Ammon's horn (tissue), 1 donor: ENCODE data around the gene ZNF888.
"Not testable (repeated sequence)": the region's sequence is repeated elsewhere in the genome, so short reads cannot be mapped to it uniquely, and the experiment has no call there.

Experiments
- DNase-seq: peaks from one replicate; pipeline ENCODE4 v3.0.0-alpha.2; 2016; ENCODE audit warnings: low spot score

Gene ZNF888

DNA sequence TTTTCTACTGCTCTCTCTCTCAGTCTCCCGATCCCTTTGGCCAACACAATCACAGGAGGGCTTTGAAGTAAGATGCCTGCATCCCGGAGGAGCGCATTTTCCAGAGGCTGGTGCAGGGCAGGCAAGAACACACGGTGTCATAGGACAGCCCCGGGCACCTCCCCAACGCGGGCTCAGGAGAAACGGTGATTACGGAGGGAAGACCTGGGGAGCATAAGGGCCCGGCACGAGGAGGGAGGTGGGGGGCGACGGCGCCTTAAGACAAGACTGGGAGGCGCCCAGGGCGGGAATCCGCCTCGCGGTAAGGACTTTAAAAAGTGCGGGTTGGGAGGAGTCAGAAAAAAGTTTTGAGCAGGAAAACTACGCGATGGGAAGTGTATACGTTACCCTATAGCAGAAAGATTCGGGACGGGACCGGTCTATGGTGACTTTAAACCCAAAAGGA is 18.7 kb upstream of the ZNF888 start:
- no peak for DNase-seq

DNA sequence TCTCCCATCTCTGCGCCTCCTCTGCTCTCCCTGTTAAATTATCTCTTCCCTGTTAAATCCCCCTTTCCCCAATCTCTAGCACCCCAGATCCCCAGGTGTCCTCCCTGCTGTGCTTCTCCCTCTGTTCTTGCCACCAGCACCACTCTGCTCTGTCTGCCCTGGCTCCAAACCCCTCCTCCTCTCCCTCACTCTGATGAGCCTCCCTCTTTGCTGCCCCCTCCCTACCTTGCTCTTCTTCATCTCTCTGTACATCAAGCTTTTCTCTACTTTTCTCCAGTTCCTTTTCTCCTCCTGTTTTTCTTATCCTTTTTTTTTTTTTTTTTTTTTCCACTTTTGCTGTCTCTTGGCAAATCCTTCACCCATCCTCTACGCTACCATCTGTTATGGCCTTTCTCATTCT is 18.3 kb upstream of the ZNF888 start:
- not testable (repeated sequence) for DNase-seq

DNA sequence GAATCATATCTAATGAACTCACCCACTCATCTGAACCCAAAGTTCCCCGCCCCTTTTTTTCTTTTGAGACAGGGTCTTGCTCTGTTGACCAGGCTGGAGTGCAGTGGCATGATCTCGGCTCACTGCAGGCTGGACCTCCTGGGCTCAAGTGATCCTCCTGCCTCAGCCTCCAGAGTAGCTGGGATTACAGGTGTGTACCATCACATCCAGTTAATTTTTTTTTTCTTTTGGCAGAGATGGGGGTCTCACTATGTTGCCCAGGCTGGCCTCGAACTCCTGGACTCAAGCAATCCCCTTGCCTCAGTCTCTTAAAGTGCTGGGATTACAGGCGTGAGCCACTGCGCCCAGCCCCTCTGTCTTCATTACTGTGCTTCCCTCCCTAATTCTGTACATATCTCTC is 17.7 kb upstream of the ZNF888 start:
- DNase-seq = not testable (repeated sequence)

DNA sequence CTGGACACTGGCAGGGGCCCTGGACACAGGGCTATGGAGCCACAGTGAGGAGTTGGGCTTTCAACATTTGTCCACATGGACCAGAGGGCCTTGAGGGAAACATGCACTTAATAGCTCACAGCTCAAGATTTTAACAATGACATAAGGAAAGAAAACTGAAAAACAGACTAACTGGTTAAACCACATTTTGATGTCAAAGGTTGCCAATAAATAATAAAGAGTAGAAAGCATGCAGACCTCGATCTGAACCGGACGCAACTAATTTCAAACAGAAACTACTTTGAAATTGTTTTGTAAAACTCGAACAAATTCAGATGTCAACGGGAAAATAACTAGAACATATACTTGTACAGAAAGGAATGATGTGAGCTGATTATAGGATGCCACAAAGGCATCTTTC is 15.5 kb upstream of the ZNF888 start:
- DNase-seq = no peak

DNA sequence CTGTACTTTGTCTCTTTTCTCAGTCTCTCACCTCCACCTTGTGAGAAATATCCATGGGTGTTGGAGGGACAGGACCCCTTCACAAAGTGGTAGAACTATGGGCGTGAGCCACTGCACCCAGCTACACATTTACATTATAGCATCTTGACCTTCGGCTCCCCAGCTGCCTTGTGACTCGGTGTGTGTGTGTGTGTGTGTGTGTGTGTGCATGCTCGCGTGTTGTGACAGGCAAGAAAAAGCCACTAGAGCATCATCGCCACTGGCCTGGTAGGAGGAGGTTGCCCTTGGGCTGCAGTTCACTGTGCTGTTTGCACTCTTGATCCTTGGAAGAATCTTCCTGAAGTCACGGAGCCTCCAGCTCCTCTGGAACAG is 13.7 kb upstream of the ZNF888 start:
- no peak for DNase-seq

DNA sequence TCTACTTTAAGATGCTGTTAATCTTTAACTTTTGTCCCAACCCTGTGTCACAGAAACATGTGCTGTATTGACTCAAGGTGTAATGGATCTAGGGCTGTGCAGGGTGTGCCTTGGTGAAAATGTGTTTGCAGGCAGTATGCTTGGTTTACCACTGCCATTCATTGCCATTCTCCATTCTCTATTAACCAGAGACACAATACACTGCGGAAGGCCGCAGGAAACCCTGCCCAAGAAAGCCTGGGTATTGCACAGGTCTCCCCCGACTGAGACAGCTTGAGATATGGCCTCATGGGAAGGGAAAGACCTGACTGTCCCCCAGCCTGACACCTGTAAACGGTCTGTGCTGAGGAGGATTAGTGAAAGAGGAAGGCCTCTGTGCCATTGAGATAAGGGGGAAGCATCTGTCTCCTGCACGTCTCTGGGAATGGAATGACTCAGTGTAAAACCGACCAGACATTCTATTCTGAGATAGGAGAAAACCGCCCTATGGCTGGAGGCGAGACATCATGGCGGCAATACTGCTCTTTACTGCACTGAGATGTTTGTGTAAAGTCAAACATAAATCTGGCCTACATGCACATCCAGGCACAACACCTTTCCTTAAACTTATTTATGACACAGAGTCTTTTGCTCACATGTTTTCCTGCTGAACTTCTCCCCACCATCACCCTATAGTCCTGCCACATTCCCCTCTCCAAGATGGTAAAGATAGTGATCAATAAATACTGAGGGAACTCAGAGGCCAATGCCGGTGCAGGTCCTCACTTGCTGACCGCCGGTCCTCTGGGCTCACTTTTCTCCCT is 13.1 kb upstream of the ZNF888 start:
- peak; percentile 31 for DNase-seq

DNA sequence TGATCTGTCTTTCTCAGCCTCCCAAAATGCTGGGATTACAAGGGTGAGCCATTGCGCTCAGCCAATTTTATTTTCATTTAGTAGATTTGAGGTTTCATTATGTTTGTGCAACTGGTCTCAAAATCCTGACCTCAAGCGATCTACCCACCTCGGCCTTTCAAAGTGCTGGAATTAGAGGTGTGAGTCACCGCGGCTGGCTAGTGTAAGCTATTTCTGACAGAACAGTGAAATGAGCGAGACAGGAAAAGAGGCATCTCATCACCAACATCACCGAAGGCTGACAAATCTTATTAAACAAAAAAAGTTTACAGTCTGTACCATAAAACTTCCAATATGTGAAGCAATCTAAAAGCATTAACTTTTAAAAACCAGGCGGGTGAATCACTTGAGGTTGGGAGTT is 12.2 kb upstream of the ZNF888 start:
- no peak for DNase-seq

DNA sequence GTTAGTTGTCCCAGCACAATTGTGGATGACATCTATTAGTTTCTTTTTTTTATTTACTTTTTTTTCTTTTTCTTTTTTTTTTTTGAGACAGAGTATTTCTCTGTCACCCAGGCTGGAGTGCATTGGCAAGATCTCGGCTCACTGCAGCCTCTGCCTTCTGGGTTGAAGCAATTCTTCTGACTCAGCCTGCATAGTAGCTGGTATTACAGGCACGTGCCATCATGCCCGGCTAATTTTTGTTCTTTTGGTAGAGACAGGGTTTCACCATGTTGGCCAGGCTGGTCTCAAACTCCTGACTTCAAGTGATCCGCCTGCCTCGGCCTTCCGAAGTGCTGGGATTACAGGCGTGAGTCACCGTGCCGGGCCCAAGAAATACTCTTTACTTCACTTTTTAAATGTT is 1.4 kb upstream of the ZNF888 start:
- not testable (repeated sequence) for DNase-seq

DNA sequence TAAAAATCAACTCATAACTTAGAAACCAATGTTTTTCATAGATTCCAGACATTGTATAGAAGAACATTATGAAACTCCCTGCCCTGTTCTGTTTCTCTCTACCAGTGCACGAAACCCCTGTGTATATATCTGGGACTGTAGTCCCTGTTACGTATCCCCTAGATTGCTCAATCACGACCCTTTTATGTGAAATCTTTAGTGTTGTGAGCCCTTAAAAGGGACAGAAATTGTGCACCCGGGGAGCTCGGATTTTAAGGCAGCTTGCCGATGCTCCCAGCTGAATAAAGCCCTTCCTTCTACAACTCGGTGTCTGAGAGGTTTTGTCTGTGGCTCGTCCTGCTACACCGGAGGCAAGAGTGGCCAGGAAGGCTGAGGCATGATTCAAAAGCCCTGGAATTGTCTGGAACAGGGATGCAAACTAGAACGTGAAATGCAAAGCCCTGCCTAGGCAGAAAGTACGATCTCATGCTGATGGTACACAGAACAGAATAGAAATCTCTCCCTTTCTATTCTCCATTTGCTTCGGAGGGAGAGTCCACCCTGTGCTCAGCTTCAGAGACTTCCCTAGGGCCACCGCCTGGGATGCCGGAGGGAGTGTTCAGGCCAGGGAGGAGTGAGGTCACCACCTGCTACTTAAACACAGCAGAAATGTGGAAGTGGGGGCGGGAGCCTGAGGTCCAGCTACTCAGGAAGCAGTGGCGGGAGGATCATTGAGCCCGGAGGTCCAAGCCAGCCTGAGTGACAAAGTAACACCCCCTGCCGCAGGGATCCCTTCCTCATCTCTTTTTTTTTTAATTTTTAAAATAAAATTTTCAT is 758 bp upstream of the ZNF888 start:
- peak; percentile 45 for DNase-seq

DNA sequence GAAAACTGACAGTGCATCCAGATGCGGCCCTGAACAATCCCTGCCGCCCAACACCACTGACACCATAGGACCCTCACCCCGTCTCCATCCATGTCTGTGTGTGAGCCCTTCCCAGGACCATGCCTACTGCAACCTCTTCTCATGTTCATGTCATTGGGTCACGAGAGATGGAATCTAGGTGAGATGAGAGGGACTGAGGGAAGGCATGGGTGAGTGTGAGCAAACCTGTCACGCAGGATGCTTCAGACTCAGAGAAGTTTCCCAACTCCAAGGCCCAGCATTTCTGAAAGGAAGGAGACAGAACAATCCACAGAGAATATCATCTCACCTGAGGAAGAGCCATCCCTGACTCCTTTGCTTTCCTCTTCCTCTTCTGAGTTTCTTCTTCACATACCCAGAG is 5.7 kb downstream of the ZNF888 start:
- no peak for DNase-seq

DNA sequence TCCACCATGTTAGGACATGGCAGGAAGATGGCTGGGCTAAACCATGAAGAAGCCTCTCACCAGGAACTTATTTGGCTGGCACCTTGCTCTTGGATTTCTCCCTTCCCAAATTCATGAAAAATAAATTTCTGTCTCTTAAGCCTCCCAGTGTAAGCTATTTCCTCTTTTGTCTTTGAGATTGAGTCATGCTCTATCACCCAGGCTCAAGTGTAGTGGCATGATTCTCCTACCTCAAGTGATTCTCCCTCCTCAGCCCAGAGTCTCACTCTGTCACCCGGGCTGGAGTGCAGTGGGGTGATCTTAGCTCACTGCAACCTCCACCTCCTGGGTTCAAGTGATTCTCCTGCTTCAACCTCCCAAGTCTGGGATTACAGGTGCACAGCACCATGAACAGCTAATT is 12.6 kb downstream of the ZNF888 start:
- no peak for DNase-seq

DNA sequence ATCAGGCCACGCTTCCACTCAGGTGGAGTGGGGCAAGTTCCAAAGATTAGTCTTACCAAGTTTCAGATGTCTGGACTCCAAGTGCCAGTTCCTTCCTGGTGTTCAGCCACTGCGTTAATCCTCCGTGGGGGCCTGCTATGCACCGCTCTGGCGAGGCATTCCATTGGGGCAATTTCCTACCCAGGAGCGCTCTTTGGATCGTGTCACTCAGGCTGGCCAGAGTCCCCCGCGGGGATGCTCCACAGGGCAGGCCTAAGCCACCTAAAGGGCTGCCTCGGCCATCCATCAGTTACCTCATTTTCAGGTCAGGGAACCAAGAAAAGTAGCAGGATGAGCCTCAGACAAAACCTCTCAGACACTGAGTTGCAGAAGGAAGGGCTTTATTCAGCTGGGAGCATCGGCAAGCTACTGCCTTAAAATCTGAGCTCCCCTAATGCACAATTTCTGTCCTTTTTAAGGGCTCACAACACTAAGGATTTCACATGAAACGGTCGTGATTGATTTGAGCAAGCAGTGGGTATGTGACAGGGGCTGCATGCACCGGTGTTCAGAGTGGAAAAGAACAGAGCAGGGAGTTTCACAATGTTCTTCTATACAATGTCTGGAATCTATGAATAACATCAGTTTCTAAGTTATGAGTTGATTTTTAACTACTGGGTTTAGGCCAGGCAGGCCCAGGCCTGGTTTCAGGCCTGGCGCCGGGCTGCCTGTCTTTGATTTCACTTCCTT is 19.0 kb downstream of the ZNF888 start:
- DNase-seq = not testable (repeated sequence)

DNA sequence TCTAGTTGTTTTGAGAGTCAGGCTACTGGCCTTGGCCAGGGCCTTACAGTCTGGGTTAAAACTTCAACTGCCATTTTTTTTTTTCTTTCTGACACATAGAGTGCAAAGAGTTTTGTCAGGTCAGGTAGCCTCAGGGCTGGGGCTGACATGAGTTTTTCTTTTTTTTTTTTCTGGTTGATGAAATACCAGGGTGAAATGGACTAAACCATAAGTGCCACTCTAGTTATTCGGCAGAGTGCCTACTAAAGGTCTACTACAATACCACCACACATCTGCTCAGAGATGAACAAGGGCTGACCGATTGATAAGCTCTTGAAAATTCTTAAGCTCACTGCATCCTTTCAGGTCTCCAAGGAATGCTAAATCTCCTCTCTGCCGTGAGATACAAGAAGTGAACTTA is 21.4 kb downstream of the ZNF888 start:
- no peak for DNase-seq

DNA sequence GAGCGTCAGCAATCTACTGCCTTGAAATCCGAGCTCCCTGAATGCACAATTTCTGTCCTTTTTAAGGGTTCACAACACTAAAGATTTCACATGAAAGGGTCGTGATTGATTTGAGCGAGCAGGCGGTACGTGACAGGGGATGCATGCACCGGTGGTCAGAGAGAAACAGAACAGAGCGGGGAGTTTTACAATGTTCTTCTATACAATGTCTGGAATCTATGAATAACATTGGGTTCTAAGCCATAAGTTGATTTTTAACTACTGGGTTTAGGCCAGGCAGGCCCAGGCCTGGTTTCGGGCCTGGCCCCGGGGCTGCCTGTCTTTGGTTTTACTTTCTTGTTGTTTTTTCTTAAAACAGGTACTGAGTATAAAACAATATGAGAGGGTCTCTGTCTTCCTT is 24.6 kb downstream of the ZNF888 start:
- not testable (repeated sequence) for DNase-seq

DNA sequence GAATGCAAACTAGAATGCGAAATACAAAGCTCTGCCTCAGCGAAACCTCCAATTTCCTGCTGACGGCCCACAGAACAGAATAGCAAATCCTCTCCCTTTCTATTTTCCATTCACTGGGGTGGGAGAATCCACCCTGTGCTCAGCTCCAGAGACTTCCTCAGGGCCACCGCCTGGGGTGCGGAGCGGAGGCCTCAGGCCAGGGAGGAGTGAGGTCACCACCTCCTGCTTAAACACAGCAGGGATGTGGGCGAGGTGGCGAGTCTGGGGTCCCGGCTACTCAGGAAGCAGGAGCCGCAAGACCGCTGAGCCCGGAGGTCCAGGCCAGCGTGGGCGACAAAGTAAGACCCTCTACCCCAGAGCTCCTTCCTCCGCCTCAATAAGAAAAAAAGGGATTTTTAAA is 25.1 kb downstream of the ZNF888 start:
- no peak for DNase-seq

DNA sequence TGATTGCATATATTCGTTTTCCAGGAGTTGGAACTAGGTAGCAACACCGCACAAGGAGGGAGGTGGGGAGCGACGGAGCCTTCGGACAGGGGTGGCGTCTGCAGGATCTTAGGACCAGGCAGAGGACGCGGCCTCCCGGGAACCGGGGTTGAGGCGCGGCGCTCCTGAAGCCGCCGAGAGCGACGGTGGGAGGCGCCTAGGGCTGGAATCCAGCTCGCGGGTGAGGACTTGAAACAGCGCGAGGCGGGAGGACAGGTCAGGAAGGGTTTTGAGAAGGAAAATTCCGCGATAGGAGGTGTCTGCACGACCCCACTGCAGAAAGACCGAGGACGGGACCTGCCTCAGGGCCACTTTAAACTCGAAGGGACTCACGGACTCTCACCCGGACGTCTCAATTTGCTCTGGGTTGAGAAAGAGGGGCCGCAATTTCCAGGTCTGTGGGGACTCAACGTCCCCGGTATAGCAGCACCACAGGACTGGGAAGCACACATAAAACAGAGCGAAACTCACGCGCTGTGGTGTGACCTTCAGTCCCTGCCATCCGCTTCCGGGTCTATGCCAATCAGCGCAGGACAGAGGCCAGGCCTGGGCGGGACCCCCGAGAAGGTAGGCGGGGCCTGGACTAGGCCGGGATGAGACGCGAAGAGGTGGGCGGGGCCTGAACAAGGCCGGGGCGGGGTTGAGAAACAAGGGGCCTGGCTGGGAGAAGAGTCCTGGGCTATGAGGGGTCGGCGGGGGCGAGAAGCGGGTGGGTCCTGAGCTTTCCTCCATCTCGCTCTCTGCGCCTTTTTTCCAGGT is 25.9 kb downstream of the ZNF888 start, which contains the start of gene ZNF320:
TSS of gene ZNF320 (minus strand) at position 498 of the 798 bp plus-strand sequence. CDS start 7,380 bp downstream, outside the sequence.
- DNase-seq = peak; percentile 98

DNA sequence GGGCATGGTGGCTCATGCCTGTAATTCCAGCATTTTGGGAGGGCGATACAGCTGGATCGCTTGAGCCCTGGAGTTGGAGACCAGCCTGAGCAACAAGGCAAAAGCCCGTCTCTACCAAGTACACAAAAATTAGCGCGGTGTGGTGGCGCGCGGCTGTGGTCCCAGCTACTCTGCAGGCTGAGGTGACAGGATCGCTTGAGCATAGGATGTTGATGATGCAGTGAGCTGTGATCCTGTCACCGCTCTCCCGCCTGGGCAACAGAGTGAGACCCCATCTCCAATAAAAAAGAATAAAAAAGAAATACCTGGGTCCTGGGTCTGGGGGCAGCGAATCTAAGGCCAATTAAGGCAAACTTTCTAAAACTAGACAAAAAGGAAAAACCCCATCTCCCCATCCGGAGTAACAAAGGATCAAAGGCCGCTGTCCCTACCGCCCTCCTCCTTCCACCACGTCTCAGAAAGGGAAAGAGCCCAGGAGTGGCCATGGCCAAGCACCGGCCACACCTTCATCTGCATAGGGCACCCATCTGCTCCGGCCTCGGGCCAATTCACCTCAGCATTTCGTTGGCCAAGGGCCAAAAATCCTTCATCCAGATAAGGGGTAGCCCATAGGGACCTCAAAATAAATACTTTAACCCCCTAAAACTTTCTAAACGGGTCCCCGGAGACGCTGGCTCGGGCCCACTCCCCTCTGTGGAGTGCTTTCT is 26.6 kb downstream of the ZNF888 start:
- no peak for DNase-seq

DNA sequence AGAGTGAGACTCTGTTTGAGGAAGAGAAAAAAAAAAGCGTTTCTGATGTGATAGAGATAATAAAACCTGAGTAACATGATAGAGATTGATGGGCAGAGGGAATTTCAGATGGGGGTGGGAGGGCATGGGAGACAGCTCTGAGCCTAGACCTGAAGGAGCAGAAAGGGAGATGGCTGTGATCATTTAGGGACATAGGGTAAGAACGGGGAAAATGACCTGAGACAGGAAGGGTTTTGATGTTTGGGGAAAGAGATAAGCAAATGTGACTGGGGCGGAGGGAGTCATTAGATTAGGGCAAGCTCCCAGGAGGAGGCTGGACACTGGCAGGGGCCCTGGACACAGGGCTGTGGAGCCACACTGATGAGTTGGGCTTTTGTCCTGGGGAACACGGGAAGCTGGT is 31.9 kb downstream of the ZNF888 start:
- no peak for DNase-seq

DNA sequence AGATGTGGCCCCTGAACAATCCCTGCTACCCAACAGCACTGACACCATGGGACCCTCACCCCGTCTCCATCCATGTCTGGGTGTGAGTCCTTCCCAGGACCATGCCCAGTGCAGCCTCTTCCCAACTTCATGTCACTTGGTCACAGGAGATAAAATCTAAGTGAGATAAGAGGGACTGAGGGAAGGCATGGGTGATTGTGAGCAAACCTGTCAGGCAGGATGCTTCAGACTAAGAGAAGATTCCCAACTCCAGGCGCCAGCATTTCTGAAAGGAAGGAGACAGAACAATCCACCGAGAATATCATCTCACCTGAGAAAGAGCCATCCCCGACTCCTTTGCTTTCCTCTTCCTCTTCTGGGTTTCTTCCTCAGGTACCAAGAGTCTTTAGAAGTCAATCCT is 33.3 kb downstream of the ZNF888 start:
- no peak for DNase-seq

DNA sequence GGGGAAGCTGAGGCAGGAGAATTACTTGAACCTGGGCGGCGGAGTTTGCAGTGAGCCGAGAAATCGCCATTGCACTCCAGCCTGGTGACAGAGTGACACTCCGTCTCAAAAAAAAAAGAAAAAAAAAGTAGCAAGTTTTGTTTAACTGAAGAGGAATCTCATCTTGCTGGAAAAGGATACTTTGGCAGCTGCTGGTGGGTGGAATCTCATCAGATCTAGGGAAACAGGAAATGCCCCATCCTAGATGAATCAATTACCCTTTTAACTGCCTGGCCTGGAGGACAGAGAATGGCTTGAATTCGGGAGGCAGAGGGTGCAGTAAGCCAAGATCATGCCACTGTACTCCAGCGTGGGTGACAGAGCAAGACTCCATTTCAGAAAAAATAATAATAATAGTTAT is 34.2 kb downstream of the ZNF888 start:
- no peak for DNase-seq

DNA sequence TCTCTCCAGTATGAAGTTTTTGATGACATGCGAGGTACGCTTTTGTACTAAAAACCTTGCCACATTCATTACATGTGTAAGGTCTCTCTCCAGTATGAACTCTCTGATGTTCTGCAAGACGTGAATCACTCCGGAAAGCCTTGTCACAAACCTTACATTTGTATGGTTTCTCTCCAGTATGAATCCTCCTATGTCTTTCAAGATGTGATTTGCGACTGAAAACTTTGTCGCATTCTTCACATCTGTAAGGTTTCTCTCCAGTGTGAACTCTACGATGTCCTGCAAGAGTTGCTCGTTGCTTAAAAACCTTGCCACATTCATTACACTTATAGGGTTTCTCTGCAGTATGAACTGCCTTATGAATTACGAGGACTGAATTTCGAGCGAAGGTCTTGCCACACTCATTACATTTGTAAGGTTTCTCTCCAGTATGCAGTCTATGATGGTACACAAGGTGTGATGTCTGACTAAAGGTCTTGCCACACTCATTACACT is 42.3 kb downstream of the ZNF888 start:
- no peak for DNase-seq
